Coronary artery (tissue), 2 donors: ENCODE results near the gene TBC1D5.
"Not testable (repeated sequence)": the region's sequence is repeated elsewhere in the genome, so short reads cannot be mapped to it uniquely, and the experiment has no call there.

Experiments
- DNase-seq: peaks from one replicate; pipeline ENCODE4 v3.0.0-alpha.2; 2017; ENCODE audit warnings: low spot score
- H3K27ac ChIP-seq, 2 donors: fragments of 200-600 bp; sonication (generic); one replicate each; pipeline ENCODE4 v1.5.1; 2016 to 2019
- H3K4me3 ChIP-seq: fragments of 200-600 bp; sonication (generic); 2 replicates; pipeline ENCODE4 v1.5.1; 2016; ENCODE audit warnings: mild to moderate bottlenecking, moderate library complexity
- CTCF ChIP-seq: fragments of 200-600 bp; sonication (generic); IDR thresholded peaks from one replicate; pipeline ENCODE4 v1.5.1; 2019; ENCODE audit warnings: antibody characterized with exemption

The TBC1D5 gene

GRCh38 chr3:17740721-17741141, 1.7 kb downstream of the TBC1D5 start:
- DNase-seq, result no peak
- peak overlapping the region; percentile 95 for H3K4me3 ChIP-seq

GRCh38 chr3:17738921-17739320, 3.5 kb downstream of the TBC1D5 start:
- Histone ChIP-seq H3K4me3 (no peak overlapping the region), H3K27ac (peak overlapping the region in 1 of 2 donors; percentile 19)
- DNase-seq, result no peak
- no peak for TF ChIP-seq CTCF

More at GRCh38 chr3:17740721-17741141, 1.7 kb downstream of the TBC1D5 start:
- TF ChIP-seq CTCF, result no peak
- peak overlapping the region; percentile 93 to 99 for H3K27ac ChIP-seq

- no peak for DNase-seq
- no peak for TF ChIP-seq CTCF
- Histone ChIP-seq H3K27ac (no peak overlapping the region), H3K4me3 (no peak overlapping the region)
These were observed 4.2 kb downstream of the TBC1D5 start for GRCh38 chr3:17738219-17738618.

- no peak for TF ChIP-seq CTCF
- Histone ChIP-seq H3K27ac (no peak overlapping the region), H3K4me3 (no peak overlapping the region)
- no peak for DNase-seq
These were observed 4.8 kb downstream of the TBC1D5 start for GRCh38 chr3:17737591-17737990.

GRCh38 chr3:17735362-17735761, 7.1 kb downstream of the TBC1D5 start:
- not testable (repeated sequence) for DNase-seq, H3K4me3 ChIP-seq, H3K27ac ChIP-seq

GRCh38 chr3:17733768-17734167, 8.7 kb downstream of the TBC1D5 start:
- H3K27ac ChIP-seq, result no peak overlapping the region
- H3K4me3 ChIP-seq, result no peak overlapping the region
- TF ChIP-seq CTCF, result no peak
- DNase-seq, result no peak

- no peak for DNase-seq
- H3K27ac ChIP-seq, result peak overlapping the region in 1 of 2 donors; percentile 12
- no peak overlapping the region for H3K4me3 ChIP-seq
- TF ChIP-seq CTCF, result no peak
These were observed 9.2 kb downstream of the TBC1D5 start for GRCh38 chr3:17733215-17733614.
